Ishikawa (cell line): Measurements from ENCODE around the gene SDR42E1.

Experiments
- CEBPB ChIP-seq: IDR thresholded peaks from 2 replicates; pipeline ENCODE4 v1.6.1; 2012
- EGR1 ChIP-seq: IDR thresholded peaks from 2 replicates; pipeline ENCODE4 v1.6.1; 2012
- EP300 ChIP-seq: IDR thresholded peaks from 2 replicates; pipeline ENCODE4 v1.6.1; 2012; ENCODE audit warnings: borderline replicate concordance
- MAX ChIP-seq: IDR thresholded peaks from 2 replicates; pipeline ENCODE4 v1.6.1; 2012
- RAD21 ChIP-seq: IDR thresholded peaks from 2 replicates; pipeline ENCODE4 v1.6.1; 2012; ENCODE audit warnings: low read depth
- REST ChIP-seq: IDR thresholded peaks from 2 replicates; pipeline ENCODE4 v1.6.1; 2012; ENCODE audit warnings: low read depth, mild to moderate bottlenecking
- TAF1 ChIP-seq: IDR thresholded peaks from 2 replicates; pipeline ENCODE4 v1.6.1; 2012; ENCODE audit warnings: low read depth, mild to moderate bottlenecking
- TCF12 ChIP-seq: IDR thresholded peaks from 2 replicates; pipeline ENCODE4 v1.6.1; 2012; ENCODE audit warnings: low read depth
- TEAD4 ChIP-seq: IDR thresholded peaks from 2 replicates; pipeline ENCODE4 v1.6.1; 2012
- USF1 ChIP-seq: IDR thresholded peaks from 2 replicates; pipeline ENCODE4 v1.6.1; 2012
- YY1 ChIP-seq: IDR thresholded peaks from 2 replicates; pipeline ENCODE4 v1.6.1; 2012; ENCODE audit warnings: low read depth

GRCh38 chr16:81942007-81942601 lies 69.2 kb downstream of the SDR42E1 start:
- TF ChIP-seq TAF1 (no peak), RAD21 (no peak), YY1 (no peak), MAX (no peak), EGR1 (no peak), CEBPB (no peak), TCF12 (no peak), REST (no peak), USF1 (no peak), TEAD4 (no peak), EP300 (no peak)
